Muscle layer of colon (tissue), 2 donors: ENCODE results near the gene THOP1.
"Not testable (repeated sequence)": the region's sequence is repeated elsewhere in the genome, so short reads cannot be mapped to it uniquely, and the experiment has no call there.

Experiments used
- H3K27ac ChIP-seq: one replicate; pipeline ENCODE4 v1.7.0; 2013; ENCODE audit warnings: low read depth, mild to moderate bottlenecking, low read length, moderate library complexity
- H3K27me3 ChIP-seq, 2 donors: one replicate each; pipeline ENCODE4 v1.7.0; 2013; ENCODE audit warnings: low read length in 2 of 2, mild to moderate bottlenecking in 2 of 2; ENCODE audit not compliant: insufficient read depth in 2 of 2, control insufficient read depth in 1 of 2
- H3K36me3 ChIP-seq: one replicate; pipeline ENCODE4 v1.7.0; 2013; ENCODE audit warnings: mild to moderate bottlenecking, low read length; ENCODE audit not compliant: insufficient read depth
- H3K4me1 ChIP-seq: one replicate; pipeline ENCODE4 v1.7.0; 2013; ENCODE audit warnings: mild to moderate bottlenecking, low read length; ENCODE audit not compliant: insufficient read depth
- H3K4me3 ChIP-seq, 2 donors: one replicate each; pipeline ENCODE4 v1.7.0; 2013; ENCODE audit warnings: low read length in 2 of 2, low read depth in 1 of 2, mild to moderate bottlenecking in 1 of 2, moderate library complexity in 1 of 2
- H3K9ac ChIP-seq: one replicate; pipeline ENCODE4 v1.7.0; 2013; ENCODE audit warnings: low read length
- H3K9me3 ChIP-seq: one replicate; pipeline ENCODE4 v1.7.0; 2013; ENCODE audit warnings: mild to moderate bottlenecking, low read length
- donor health status: abdominal sarcoma.
- donor health status: Adenocarcinoma of cecum.

Gene THOP1

DNA sequence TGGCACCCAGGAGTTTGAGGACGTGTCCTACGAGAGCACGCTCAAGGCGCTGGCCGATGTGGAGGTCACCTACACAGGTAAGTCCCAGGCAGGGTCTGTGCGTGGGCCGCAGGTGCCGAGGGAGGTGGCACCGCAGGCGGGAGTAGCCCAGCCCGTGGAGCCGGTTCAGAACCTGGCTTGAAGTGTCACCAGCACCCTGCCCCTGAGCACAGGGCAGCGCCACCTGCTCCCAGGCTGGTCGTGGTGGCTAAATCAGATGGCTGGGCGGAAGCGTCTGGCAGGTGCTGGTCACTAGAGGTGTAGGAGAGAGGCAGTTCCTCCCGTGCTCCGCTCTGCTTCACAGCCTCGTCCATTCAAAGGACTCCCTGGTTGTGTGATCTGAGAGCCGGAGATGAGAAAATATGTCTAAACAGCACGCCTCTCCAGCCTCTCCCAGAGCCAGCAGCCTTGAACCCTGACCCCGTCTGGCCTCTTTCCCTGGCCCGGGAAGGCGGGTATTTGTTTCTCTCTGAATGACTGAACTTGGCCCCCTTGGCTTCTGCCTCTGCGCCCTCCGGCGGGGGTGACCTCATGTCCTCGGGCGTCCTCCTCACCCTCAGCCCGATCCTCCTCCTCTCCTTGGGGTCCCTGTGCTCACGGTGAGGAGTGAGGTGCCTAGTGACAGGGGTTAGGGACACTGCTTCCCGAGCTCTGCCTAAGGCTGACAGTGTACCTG is 5.4 kb downstream of the THOP1 start:
- H3K9me3 ChIP-seq: no peaks in the 10 kb centered on the region
- H3K27me3 ChIP-seq: no peaks in the 10 kb centered on the region
- H3K36me3 ChIP-seq: peaks cover 14% of the 10 kb centered on the region
- no peak overlapping the region for H3K4me3 ChIP-seq
- peaks cover 7% of the 10 kb centered on the region for H3K4me1 ChIP-seq
- H3K9ac ChIP-seq: no peak overlapping the region
- H3K27ac ChIP-seq: no peak overlapping the region

DNA sequence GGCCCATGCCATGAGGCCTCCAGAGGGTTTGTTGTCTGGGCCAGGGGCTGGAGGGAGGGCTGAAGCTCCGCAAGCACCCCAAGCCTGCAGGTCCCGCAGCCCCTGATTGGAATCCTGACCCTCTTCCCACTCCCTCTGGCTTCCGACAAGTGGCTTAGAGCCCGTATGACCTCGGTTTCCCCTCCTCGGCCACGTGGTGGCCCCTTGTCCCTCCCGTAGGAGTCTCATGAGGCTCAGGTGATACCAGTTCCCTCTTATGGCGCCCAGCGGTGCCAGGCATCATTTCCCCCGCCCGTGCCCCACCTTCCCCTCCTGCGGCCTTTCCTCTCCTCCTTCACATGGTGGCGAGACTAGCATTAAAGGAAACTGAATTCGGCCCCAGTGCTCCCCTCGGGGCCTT is 6.1 kb downstream of the THOP1 start:
- H3K9me3 ChIP-seq: no peaks in the 10 kb centered on the region
- H3K36me3 ChIP-seq: peaks cover 18% of the 10 kb centered on the region
- peaks cover under 1% of the 10 kb centered on the region for H3K4me1 ChIP-seq
- H3K9ac ChIP-seq: no peak overlapping the region
- H3K4me3 ChIP-seq: no peak overlapping the region
- no peaks in the 10 kb centered on the region for H3K27me3 ChIP-seq
- H3K27ac ChIP-seq: no peak overlapping the region

- Histone ChIP-seq H3K4me1 (no peaks in the 10 kb centered on the region), H3K27me3 (no peaks in the 10 kb centered on the region), H3K4me3 (no peak overlapping the region), H3K27ac (no peak overlapping the region), H3K9ac (no peak overlapping the region), H3K36me3 (peaks cover 18% of the 10 kb centered on the region), H3K9me3 (no peaks in the 10 kb centered on the region)
These were observed 6.6 kb downstream of the THOP1 start for GRCh38 chr19:2791876-2792275.

DNA sequence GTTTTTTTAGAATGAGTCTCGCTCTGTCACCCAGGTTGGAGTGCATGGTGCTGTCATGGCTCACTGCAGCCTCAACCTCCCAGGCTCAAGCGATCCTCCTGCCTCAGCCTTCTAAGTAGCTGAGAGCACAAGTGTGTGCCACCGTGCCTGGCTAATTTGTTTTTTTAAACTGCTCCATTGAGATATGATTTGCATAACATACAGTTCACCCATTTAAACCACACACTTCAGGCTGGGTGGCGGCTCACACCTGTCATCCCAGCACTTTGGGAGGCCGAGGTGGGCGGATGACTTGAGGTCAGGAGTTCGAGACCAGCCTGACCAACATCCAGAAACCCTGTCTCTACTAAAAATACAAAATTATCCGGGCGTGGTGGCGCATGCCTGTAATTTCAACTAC is 7.4 kb downstream of the THOP1 start:
- H3K9me3 ChIP-seq, H3K27me3 ChIP-seq, H3K9ac ChIP-seq, H3K27ac ChIP-seq, H3K4me3 ChIP-seq, H3K4me1 ChIP-seq: not testable (repeated sequence)
- peaks cover 18% of the 10 kb centered on the region for H3K36me3 ChIP-seq

DNA sequence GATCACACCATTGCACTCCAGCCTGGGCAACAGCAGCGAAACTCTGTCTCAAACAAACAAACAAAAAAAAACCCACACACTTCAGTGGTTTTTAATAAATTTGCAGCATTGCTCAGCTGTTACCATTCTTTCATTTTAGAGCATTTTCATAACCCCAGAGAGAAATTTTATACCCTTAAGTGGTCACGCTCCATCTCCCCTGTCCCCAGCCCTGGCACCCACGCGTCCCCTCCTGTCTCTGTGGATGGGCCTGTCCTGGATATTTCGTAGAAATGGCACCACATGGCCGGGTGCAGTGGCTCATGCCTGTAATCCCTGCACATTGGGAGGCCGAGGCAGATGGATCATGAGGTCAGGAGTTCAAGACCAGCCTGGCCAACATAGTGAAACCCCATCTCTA is 7.8 kb downstream of the THOP1 start:
- H3K27ac ChIP-seq: no peak overlapping the region
- no peaks in the 10 kb centered on the region for H3K9me3 ChIP-seq
- H3K9ac ChIP-seq: no peak overlapping the region
- no peaks in the 10 kb centered on the region for H3K4me1 ChIP-seq
- H3K4me3 ChIP-seq: no peak overlapping the region
- H3K27me3 ChIP-seq: no peaks in the 10 kb centered on the region
- H3K36me3 ChIP-seq: peaks cover 18% of the 10 kb centered on the region

GRCh38 chr19:2793577-2793976 is 8.3 kb downstream of the THOP1 start:
- Histone ChIP-seq H3K36me3 (peaks cover 18% of the 10 kb centered on the region), H3K9ac (no peak overlapping the region)

GRCh38 chr19:2795827-2796658 is 10.7 kb downstream of the THOP1 start:
- H3K27me3 ChIP-seq: no peaks in the 10 kb centered on the region

More at GRCh38 chr19:2793577-2793976, 8.3 kb downstream of the THOP1 start:
- Histone ChIP-seq H3K27me3 (no peaks in the 10 kb centered on the region), H3K4me1 (no peaks in the 10 kb centered on the region), H3K4me3 (no peak overlapping the region), H3K27ac (no peak overlapping the region), H3K9me3 (no peaks in the 10 kb centered on the region)

GRCh38 chr19:2796659-2797266 is 11.5 kb downstream of the THOP1 start:
- Histone ChIP-seq H3K9me3 (no peaks in the 10 kb centered on the region), H3K9ac (no peak overlapping the region), H3K4me1 (no peaks in the 10 kb centered on the region), H3K27me3 (no peaks in the 10 kb centered on the region), H3K27ac (no peak overlapping the region), H3K4me3 (no peak overlapping the region), H3K36me3 (peaks cover 19% of the 10 kb centered on the region)

More at GRCh38 chr19:2795827-2796658, 10.7 kb downstream of the THOP1 start:
- Histone ChIP-seq H3K4me3 (no peak overlapping the region), H3K36me3 (peaks cover 17% of the 10 kb centered on the region), H3K9me3 (no peaks in the 10 kb centered on the region), H3K4me1 (no peaks in the 10 kb centered on the region), H3K9ac (no peak overlapping the region), H3K27ac (no peak overlapping the region)

DNA sequence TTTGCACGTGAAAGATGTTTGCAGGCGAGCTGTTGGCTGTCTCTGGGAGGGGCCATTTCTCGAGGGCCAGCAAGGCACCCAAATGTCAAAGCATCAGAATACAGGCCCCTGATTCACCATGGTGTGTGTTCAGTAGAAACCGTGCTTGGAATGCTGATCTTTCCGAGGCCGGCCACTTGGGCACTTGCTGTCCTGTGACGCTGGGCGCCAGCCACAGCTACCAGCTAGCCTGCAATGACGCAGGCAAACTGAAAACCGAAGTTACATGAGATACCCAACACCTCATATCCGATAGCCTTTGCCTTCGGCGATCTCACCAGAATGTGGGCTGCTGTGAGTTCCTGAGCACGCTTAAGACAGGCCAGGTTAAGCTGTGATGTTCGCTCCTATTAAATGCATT is 12.0 kb downstream of the THOP1 start:
- Histone ChIP-seq H3K27ac (no peak overlapping the region), H3K36me3 (peaks cover 19% of the 10 kb centered on the region), H3K4me3 (no peak overlapping the region), H3K4me1 (no peaks in the 10 kb centered on the region), H3K9me3 (no peaks in the 10 kb centered on the region), H3K27me3 (no peaks in the 10 kb centered on the region), H3K9ac (no peak overlapping the region)

DNA sequence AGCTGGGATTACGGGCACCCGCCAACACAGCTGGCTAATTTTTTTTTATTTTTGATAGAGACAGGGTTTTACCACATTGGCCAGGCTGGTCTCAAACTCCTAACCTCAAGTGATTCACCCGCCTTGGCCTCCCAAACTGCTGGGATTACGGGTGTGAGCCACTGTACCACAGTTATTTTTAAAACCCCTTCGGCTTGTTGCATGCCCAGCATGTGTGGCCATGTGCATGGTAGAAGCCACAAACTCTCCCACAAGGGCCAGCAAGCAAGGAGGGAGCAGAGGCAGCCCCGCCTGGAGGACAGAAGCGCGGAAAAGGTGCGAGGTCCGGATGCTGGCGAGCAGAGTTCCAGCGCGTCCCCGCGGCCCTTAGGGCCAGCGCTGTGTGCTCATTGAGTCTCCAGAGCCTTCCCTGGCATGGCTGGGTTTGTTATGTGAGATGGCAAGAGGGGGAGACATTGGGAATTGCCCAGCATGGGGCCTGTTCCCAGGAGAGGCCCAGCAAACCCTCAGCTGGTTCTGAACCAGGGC is 12.9 kb downstream of the THOP1 start:
- Histone ChIP-seq H3K9ac (no peak overlapping the region), H3K27me3 (no peaks in the 10 kb centered on the region), H3K9me3 (no peaks in the 10 kb centered on the region)

GRCh38 chr19:2798733-2799132 is 13.4 kb downstream of the THOP1 start:
- Histone ChIP-seq H3K9me3 (no peaks in the 10 kb centered on the region), H3K4me1 (no peaks in the 10 kb centered on the region), H3K9ac (no peak overlapping the region), H3K27ac (no peak overlapping the region), H3K36me3 (peaks cover 19% of the 10 kb centered on the region), H3K4me3 (no peak overlapping the region), H3K27me3 (no peaks in the 10 kb centered on the region)

More for the DNA sequence above, 12.9 kb downstream of the THOP1 start:
- Histone ChIP-seq H3K4me3 (no peak overlapping the region), H3K4me1 (no peaks in the 10 kb centered on the region), H3K36me3 (peaks cover 19% of the 10 kb centered on the region), H3K27ac (no peak overlapping the region)
